ENCODE data around the gene SLC8B1.

DNA sequence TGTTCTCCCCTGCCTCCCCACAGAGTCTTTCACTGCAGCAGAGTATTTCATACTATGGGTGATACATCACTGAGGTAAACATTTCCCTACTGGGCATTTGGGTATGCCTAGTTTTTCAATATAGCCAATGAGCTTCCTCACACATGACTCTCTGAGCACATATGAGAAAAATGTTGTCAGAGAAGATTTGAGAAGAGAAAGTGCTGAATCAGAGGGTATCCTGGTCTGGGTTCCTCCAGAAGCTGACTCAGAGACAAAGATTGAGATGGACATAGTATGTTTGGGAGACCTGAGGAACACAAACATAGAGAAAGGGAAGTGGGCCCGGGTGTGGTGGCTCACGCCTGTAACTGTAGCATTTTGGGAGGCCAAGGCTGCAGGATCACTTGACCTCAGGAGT, 12.6 kb downstream of the SLC8B1 start:
- no peak for TF ChIP-seq CTCF (IDR thresholded peaks at IDR 0.05)
- no peak for TF ChIP-seq POLR2A (IDR thresholded peaks at IDR 0.05)
- no peak for TF ChIP-seq POLR2AphosphoS5 (IDR thresholded peaks at IDR 0.05)
